Lower leg skin (tissue), 4 donors: ENCODE data around the gene IGFL1. TPM values are rescaled to one million over a fixed set of nuclear protein-coding genes. Genes with fewer than 3 reads are reported as not detected.
"Not testable (repeated sequence)": the region's sequence is repeated elsewhere in the genome, so short reads cannot be mapped to it uniquely, and the experiment has no call there.

Experiments
- DNase-seq, 2 donors: peaks; one replicate each; pipeline ENCODE4 v3.0.0-alpha.2; 2019; ENCODE audit warnings: low spot score in 2 of 2
- H3K4me3 ChIP-seq: fragments of 200-600 bp; sonication (generic); 2 replicates; pipeline ENCODE4 v1.5.1; 2017; ENCODE audit warnings: mild to moderate bottlenecking, low read depth; ENCODE audit not compliant: poor library complexity, severe bottlenecking
- POLR2A ChIP-seq, 2 donors: fragments of 450-650 bp; IDR thresholded peaks; one replicate each; pipeline ENCODE4 v1.6.1; 2016 to 2017; ENCODE audit warnings: antibody characterized with exemption in 2 of 2, mild to moderate bottlenecking in 1 of 2, moderate library complexity in 1 of 2
- WGBS, 2 donors: methylation state at CpG; one replicate each; pipeline ENCODE4 v1.1.5; 2018; 5-methylcytosine and 5-hydroxymethylcytosine counted together
- intact Hi-C: fragments of 100-400 bp; cut with DNase I; formaldehyde crosslinking; loops from one replicate; pipeline ENCODE4 v1.15.0; 2023; ENCODE audit warnings: low total_unique reads
- total RNA-seq, 4 donors: library from RNA; depleted of rRNA; stranded (reverse); fragments of >200 nt; gene quantifications; one replicate each; pipeline ENCODE4 v1.1.0, GENCODE V29; 2016
- TF ChIP-seq, protein P1 (sequence below), 3 donors: fragments of 450-650 bp; IDR thresholded peaks; one replicate each; pipeline ENCODE4 v1.5.1; 2016; ENCODE audit warnings: antibody characterized with exemption in 3 of 3, mild to moderate bottlenecking in 3 of 3, moderate library complexity in 2 of 3

The IGFL1 gene
- total RNA-seq = under 1 TPM in 2 of 4 donors, not detected in 2; 0.55 to 0.88 TPM

DNA sequence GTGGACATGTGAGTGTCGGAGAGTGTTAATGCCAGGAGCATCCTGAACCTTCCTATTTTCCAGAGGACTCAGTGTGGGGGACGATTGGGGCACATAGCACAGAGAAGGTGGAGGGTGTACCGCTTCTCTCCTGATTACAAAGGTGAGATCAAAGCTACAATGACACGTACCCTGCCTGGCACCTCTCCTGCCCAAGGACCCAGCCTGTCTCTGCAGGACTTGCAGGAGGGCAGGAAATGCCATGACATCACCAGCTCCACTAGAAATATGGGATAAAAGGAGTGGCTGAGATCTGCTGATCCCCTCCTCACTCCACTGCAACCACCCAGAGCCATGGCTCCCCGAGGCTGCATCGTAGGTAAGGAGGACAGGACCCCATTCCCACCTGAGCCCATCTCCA lies at the start of gene IGFL1:
Gene IGFL1, plus strand, starts transcription at position 301 of the 400 bp plus-strand sequence. Its CDS starts 33 bp downstream, at position 334.
- DNase-seq = peak in 1 of 2 donors; percentile 37
- no peak for TF ChIP-seq POLR2A (IDR thresholded peaks at IDR 0.05)
- TF ChIP-seq, protein P1, sequence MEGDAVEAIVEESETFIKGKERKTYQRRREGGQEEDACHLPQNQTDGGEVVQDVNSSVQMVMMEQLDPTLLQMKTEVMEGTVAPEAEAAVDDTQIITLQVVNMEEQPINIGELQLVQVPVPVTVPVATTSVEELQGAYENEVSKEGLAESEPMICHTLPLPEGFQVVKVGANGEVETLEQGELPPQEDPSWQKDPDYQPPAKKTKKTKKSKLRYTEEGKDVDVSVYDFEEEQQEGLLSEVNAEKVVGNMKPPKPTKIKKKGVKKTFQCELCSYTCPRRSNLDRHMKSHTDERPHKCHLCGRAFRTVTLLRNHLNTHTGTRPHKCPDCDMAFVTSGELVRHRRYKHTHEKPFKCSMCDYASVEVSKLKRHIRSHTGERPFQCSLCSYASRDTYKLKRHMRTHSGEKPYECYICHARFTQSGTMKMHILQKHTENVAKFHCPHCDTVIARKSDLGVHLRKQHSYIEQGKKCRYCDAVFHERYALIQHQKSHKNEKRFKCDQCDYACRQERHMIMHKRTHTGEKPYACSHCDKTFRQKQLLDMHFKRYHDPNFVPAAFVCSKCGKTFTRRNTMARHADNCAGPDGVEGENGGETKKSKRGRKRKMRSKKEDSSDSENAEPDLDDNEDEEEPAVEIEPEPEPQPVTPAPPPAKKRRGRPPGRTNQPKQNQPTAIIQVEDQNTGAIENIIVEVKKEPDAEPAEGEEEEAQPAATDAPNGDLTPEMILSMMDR (IDR thresholded peaks at IDR 0.05) = no peak
- H3K4me3 ChIP-seq = no peak within 1 kb of the TSS
- 46 to 61% methylated on average over 6 of the region's 6 CpGs for WGBS, 2 donors
- intact Hi-C loops = no loop called here

DNA sequence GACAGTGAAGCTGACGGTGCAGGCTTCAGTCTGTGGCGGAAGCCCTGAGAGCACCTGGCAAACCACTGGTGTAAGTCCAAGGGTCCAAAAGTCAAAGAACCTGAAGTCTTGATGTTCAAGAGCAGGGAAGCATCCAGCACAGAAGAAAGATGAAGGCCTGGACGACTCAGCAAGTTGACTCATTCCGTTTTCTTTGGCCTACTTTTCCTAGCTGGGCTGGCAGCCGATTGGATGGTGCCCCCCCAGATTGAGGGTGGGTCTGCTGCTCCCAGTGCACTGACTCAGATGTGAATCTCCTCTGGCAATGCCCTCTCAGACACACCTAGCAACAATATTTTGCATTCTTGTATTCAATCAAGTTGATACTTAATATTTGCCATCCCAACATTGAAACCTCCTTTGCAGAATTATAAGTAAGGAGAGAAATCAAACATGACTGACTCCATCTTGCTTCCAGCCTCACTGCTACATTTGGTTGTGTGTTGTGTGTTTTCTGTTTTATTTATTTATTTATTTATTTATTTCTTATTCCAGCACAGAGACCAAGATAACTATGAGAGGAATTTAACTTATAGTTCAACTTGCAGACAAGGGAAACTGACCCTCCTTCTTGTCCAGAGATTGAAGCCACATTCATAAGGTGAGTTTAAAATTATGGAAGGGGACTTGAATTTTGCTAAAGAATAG lies 48.7 kb upstream of the IGFL1 start:
- intact Hi-C loops = loop anchor here (5.0 kb wide), 1 partner anchor 59 kb away; the partner anchor contains the start of gene IGFL3
- no peak overlapping the region for H3K4me3 ChIP-seq
- 40 to 43% methylated on average over 5 of the region's 5 CpGs for WGBS, 2 donors
- peak in 1 of 2 donors; percentile 80 for DNase-seq
- TF ChIP-seq, protein P1 (IDR thresholded peaks at IDR 0.05) = no peak
- TF ChIP-seq POLR2A (IDR thresholded peaks at IDR 0.05) = no peak

DNA sequence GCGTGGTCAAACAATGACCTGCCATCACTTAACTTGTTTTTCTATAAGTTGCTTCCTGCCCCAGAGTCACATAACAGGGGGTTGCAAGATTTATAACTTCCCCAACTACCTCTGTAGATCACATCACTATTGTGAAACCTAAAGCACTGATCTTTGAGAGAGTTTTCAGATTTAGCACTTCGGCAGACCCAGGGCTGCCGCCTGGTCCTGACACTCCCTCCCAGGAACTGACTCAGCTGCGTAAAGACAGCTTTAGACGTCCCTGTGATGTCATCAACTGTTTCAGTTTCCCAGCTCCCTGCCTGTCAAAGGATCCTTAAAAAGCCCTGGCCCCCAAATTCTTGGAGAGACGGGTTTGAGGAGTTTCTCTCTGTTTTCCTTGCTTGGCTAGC lies 48.2 kb upstream of the IGFL1 start:
- intact Hi-C loops = loop anchor here (5.0 kb wide), 1 partner anchor 59 kb away; the partner anchor contains the start of gene IGFL3
- peak in 1 of 2 donors; percentile 75 for DNase-seq
- 51 to 55% methylated on average over 6 of the region's 6 CpGs for WGBS, 2 donors
- H3K4me3 ChIP-seq = no peak overlapping the region
- TF ChIP-seq, protein P1 (IDR thresholded peaks at IDR 0.05) = no peak
- no peak for TF ChIP-seq POLR2A (IDR thresholded peaks at IDR 0.05)

DNA sequence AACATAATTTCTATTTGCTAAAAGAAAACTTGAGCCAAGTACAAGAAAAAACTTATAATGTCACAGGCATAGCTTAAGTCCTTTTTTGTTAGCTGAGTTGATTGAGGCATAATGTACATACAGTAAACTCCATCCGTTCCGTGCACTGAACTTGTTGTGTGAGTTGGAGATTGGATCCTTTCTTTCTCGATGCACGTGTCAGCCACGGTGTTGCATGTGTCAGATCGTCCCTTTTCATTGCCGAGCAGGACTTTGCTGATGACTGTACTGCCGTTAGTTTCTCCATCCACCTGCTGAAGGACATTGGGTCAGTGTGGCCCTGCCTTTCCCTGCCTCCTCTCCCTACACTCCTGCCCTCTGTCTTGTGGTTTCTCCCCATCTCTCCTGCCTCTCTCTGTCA lies 47.1 kb upstream of the IGFL1 start:
- WGBS, 2 donors = 85 to 95% methylated on average over 8 of the region's 8 CpGs
- no peak overlapping the region for H3K4me3 ChIP-seq
- intact Hi-C loops = loop anchor here (5.0 kb wide), 1 partner anchor 60 kb away; the partner anchor contains the start of gene IGFL3
- DNase-seq = peak in 1 of 2 donors; percentile 31
- no peak for TF ChIP-seq POLR2A (IDR thresholded peaks at IDR 0.05)
- TF ChIP-seq, protein P1 (IDR thresholded peaks at IDR 0.05) = no peak

DNA sequence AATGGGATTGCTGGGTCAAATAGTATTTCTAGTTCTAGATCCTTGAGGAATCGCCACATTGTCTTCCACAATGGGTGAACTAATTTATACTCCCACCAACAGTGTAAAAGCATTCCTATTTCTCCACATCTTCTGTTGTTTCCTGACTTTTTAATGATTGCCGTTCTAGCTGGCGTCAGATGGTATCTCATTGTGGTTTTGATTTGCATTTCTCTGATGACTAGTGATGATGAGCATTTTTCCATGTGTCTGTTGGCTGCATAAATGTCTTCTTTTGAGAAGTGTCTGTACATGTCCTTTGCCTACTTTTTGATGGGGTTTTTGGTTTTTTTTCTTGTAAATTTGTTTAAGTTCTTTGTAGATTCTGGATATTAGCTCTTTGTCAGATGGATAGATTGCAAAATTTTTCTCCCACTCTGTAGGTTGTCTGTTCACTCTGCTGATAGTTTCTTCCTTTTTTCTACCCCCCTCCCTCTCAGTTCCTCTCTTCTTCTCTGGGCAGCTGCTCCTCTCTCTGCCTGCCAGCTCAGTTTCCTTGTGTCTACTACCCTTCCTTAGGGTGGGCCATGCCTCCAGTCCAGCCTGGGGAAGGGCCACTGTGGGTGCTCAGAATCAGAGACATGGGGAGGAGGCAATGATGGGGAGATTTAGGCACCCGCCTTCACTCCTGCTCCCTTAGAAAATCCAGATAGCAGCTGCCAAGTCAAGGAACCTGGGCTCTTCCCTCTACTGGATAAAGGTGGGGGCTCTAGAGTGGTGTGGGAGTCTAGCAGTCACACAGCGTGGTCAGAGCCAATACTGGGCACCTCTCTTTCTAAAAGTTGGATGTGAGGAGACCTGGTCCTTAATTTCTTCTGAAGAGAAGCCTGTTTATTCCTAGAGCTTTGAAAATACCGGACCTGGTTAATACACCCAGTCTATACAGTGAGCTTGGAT lies 44.5 kb upstream of the IGFL1 start:
- WGBS, 2 donors = 45 to 47% methylated on average over 6 of the region's 6 CpGs
- not testable (repeated sequence) for H3K4me3 ChIP-seq
- peak in 1 of 2 donors; percentile 65 for DNase-seq
- intact Hi-C loops = loop anchor here (5.0 kb wide), 2 partner anchors 63 to 103 kb away; partner anchors contain the start of gene IGFL3
